ENCODE results near the gene TSPAN9. TPM values are rescaled to one million over a fixed set of nuclear protein-coding genes. Genes with fewer than 3 reads are reported as not detected.

Gene TSPAN9
- polyA plus RNA-seq, 1 of the 3 experiments (the other 2 are of a cell fraction) = 34.9 TPM

GRCh38 chr12:3296409-3296701 lies 219.2 kb downstream of the TSPAN9 start (continued):
- TF ChIP-seq TCF12 (IDR thresholded peaks at IDR 0.05) = no peak
- no peak for TF ChIP-seq EZH2phosphoT487 (IDR thresholded peaks at IDR 0.05; ENCODE audit: borderline replicate concordance, low read depth)
- no peak for TF ChIP-seq JUND (IDR thresholded peaks at IDR 0.05)
- no peak for TF ChIP-seq FOXM1 (IDR thresholded peaks at IDR 0.05; ENCODE audit: low read depth)
- TF ChIP-seq FOSL2 (IDR thresholded peaks at IDR 0.05; ENCODE audit: borderline replicate concordance, low read depth) = no peak

- POLR2A ChIA-PET = no interaction called here
- Histone ChIP-seq H3K4me3 (ENCODE audit: low read depth in 2 of 2, low read length in 1 of 2) (no peak overlapping the region), H3K27ac (ENCODE audit: low read depth in 2 of 2, low read length in 1 of 2) (no peak overlapping the region), H2AFZ (ENCODE audit: low read depth) (no peak overlapping the region), H3K9ac (no peak overlapping the region), H3F3A (replicated peaks; ENCODE audit: insufficient read depth) (peaks cover 4% of the 10 kb centered on the region), H3K4me2 (no peak overlapping the region), H4K20me1 (ENCODE audit: insufficient read depth) (no peaks in the 10 kb centered on the region), H3K9me3 (no peaks in the 10 kb centered on the region), H3K79me2 (ENCODE audit: insufficient read depth) (no peaks in the 10 kb centered on the region), H3K4me1 (ENCODE audit: control insufficient read depth in 1 of 2, insufficient read depth in 2 of 2, low read depth in 1 of 2, low read length in 1 of 2) (peaks cover 4 to 45% of the 10 kb centered on the region in 2 experiments; a peak in 3 of 4 replicates), H3K27me3 (ENCODE audit: insufficient read depth) (no peaks in the 10 kb centered on the region), H3K36me3 (replicated peaks in 1 of 2; ENCODE audit: control insufficient read depth in 1 of 2, insufficient read depth in 2 of 2, low read length in 1 of 2) (no peaks in the 10 kb centered on the region), H3K9me2 (no peaks in the 10 kb centered on the region)
- 84% methylated on average over 17 of the region's 17 CpGs for WGBS (ENCODE audit: low lambda C conversion rate)
- CTCF ChIA-PET = interaction anchor here (0.5 to 14.0 kb wide), 34 partner anchors 9 to 979 kb away, joined by 3 to 231 read pairs (median 17); no protein-coding TSS in a partner anchor
- no peak for DNase-seq
- no peak for TF ChIP-seq EZH2phosphoT487 (IDR thresholded peaks at IDR 0.05; ENCODE audit: borderline replicate concordance, low read depth)
- no peak for TF ChIP-seq GABPA (IDR thresholded peaks at IDR 0.05; ENCODE audit: low read depth)
- TF ChIP-seq MAX (IDR thresholded peaks at IDR 0.05; ENCODE audit: low read depth) = no peak
- TF ChIP-seq FOSL2 (IDR thresholded peaks at IDR 0.05; ENCODE audit: borderline replicate concordance, low read depth) = no peak
- TF ChIP-seq CTCF (IDR thresholded peaks at IDR 0.05) = no peak
- no peak for TF ChIP-seq NFIC (IDR thresholded peaks at IDR 0.05; ENCODE audit: borderline replicate concordance)
- TF ChIP-seq ELF1 (IDR thresholded peaks at IDR 0.05) = no peak
- no peak for TF ChIP-seq JUND (IDR thresholded peaks at IDR 0.05)
- TF ChIP-seq SIN3A (IDR thresholded peaks at IDR 0.05; ENCODE audit: borderline replicate concordance, low read depth, low read length) = no peak
- no peak for TF ChIP-seq TEAD4 (IDR thresholded peaks at IDR 0.05; ENCODE audit: borderline replicate concordance, insufficient read depth)
Measured at GRCh38 chr12:3298603-3299002, 221.4 kb downstream of the TSPAN9 start.

GRCh38 chr12:3299929-3300832 lies 223.0 kb downstream of the TSPAN9 start:
- H3K9me3 ChIP-seq = no peaks in the 10 kb centered on the region
- peak overlapping the region; percentile 37; the same call in 1 of the 2 replicates for H3K9ac ChIP-seq
- H3K27ac ChIP-seq (ENCODE audit: low read depth in 2 of 2, low read length in 1 of 2) = peak overlapping the region in 1 of 2 experiments; percentile 69; a peak in 2 of 4 replicates
- CTCF ChIA-PET = interaction anchor here (0.6 to 14.0 kb wide), 156 partner anchors 9 to 977 kb away, joined by 3 to 231 read pairs (median 6); partner anchors contain the start of genes CRACR2A and PRMT8
- H3K4me3 ChIP-seq (ENCODE audit: low read depth in 2 of 2, low read length in 1 of 2) = peak overlapping the region; percentile 15 to 56; a peak in 3 of 4 replicates
- H4K20me1 ChIP-seq (ENCODE audit: insufficient read depth) = no peaks in the 10 kb centered on the region
- H3K4me1 ChIP-seq (ENCODE audit: control insufficient read depth in 1 of 2, insufficient read depth in 2 of 2, low read depth in 1 of 2, low read length in 1 of 2) = peaks cover 4 to 39% of the 10 kb centered on the region in 2 experiments; a peak in 3 of 4 replicates
- H3K36me3 ChIP-seq (replicated peaks in 1 of 2; ENCODE audit: control insufficient read depth in 1 of 2, insufficient read depth in 2 of 2, low read length in 1 of 2) = no peaks in the 10 kb centered on the region
- DNase-seq = peak; percentile 89
- H2AFZ ChIP-seq (ENCODE audit: low read depth) = peak overlapping the region; percentile 15; the same call in 1 of the 2 replicates
- H3K9me2 ChIP-seq = no peaks in the 10 kb centered on the region
- H3F3A ChIP-seq (replicated peaks; ENCODE audit: insufficient read depth) = peaks cover 4% of the 10 kb centered on the region
- peak overlapping the region; percentile 74 for H3K4me2 ChIP-seq
- no peaks in the 10 kb centered on the region for H3K27me3 ChIP-seq (ENCODE audit: insufficient read depth)
- 1% methylated on average over 23 of the region's 32 CpGs for WGBS (ENCODE audit: low lambda C conversion rate)
- H3K79me2 ChIP-seq (ENCODE audit: insufficient read depth) = no peaks in the 10 kb centered on the region
- POLR2A ChIA-PET = no interaction called here
- TF ChIP-seq, protein P1, sequence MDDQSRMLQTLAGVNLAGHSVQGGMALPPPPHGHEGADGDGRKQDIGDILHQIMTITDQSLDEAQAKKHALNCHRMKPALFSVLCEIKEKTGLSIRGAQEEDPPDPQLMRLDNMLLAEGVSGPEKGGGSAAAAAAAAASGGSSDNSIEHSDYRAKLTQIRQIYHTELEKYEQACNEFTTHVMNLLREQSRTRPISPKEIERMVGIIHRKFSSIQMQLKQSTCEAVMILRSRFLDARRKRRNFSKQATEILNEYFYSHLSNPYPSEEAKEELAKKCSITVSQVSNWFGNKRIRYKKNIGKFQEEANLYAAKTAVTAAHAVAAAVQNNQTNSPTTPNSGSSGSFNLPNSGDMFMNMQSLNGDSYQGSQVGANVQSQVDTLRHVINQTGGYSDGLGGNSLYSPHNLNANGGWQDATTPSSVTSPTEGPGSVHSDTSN (IDR thresholded peaks at IDR 0.05) = peak; percentile 48; the same call in 1 of the 2 replicates
- TF ChIP-seq SIN3A (IDR thresholded peaks at IDR 0.05; ENCODE audit: borderline replicate concordance, low read depth, low read length) (0 out of 2 replicates have a peak, but pooled peaks have one; percentile 10), ZBTB33 (IDR thresholded peaks at IDR 0.05; ENCODE audit: borderline replicate concordance, low read depth) (no peak), FOSL2 (IDR thresholded peaks at IDR 0.05; ENCODE audit: borderline replicate concordance, low read depth) (peak; percentile 52; the same call in 1 of the 2 replicates), ELF1 (IDR thresholded peaks at IDR 0.05) (peak; percentile 53; the same call in 1 of the 2 replicates), MXI1 (IDR thresholded peaks at IDR 0.05; ENCODE audit: low read depth, low read length) (0 out of 2 replicates have a peak, but pooled peaks have one; percentile 23), EZH2phosphoT487 (IDR thresholded peaks at IDR 0.05; ENCODE audit: borderline replicate concordance, low read depth) (no peak), EP300 (IDR thresholded peaks at IDR 0.05; ENCODE audit: borderline replicate concordance in 1 of 2, low read depth in 1 of 2, low read length in 1 of 2) (peak in 1 of 2 experiments; percentile 51; a peak in 1 of 4 replicates), TAF1 (IDR thresholded peaks at IDR 0.05; ENCODE audit: borderline replicate concordance, low read depth, low read length) (no peak), NFIC (IDR thresholded peaks at IDR 0.05; ENCODE audit: borderline replicate concordance) (peak; percentile 54), TCF12 (IDR thresholded peaks at IDR 0.05) (peak; percentile 77)

Data from SK-N-SH (cell line).